Progenitor cell of endocrine pancreas (in vitro differentiated cells): ENCODE measurements around the gene SCARF2. TPM values are rescaled to one million over a fixed set of nuclear protein-coding genes. Genes with fewer than 3 reads are reported as not detected.

Experiments used
- DNase-seq: peaks from one replicate; pipeline ENCODE4 v3.0.0; 2021; ENCODE audit warnings: low spot score; ENCODE audit not compliant: unreplicated experiment
- H3K27ac Mint-ChIP-seq: 2 replicates; pipeline ENCODE4 v1.8.0; 2021; ENCODE audit warnings: mild to moderate bottlenecking, moderate library complexity, mixed read lengths
- H3K27me3 Mint-ChIP-seq: 2 replicates; pipeline ENCODE4 v1.8.0; 2021; ENCODE audit warnings: mixed read lengths
- H3K36me3 Mint-ChIP-seq: 2 replicates; pipeline ENCODE4 v1.8.0; 2022; ENCODE audit warnings: mixed read lengths; ENCODE audit not compliant: insufficient read depth
- H3K4me1 Mint-ChIP-seq: 2 replicates; pipeline ENCODE4 v1.8.0; 2021; ENCODE audit warnings: low read depth, mixed read lengths
- H3K4me3 Mint-ChIP-seq: 2 replicates; pipeline ENCODE4 v1.8.0; 2021; ENCODE audit warnings: low read depth, mild to moderate bottlenecking, moderate library complexity, mixed read lengths
- H3K9me3 Mint-ChIP-seq: 2 replicates; pipeline ENCODE4 v1.8.0; 2021; ENCODE audit warnings: low read depth, mixed read lengths
- total RNA-seq: library from RNA; stranded (reverse); gene quantifications from 2 replicates; pipeline ENCODE4 v1.2.1, GENCODE V29; 2021
- TF ChIP-seq, protein P1 (sequence below): fragments of 200-600 bp; sonication (generic); IDR thresholded peaks from one replicate; pipeline ENCODE4 v1.5.0; 2021; ENCODE audit warnings: antibody characterized with exemption, mild to moderate bottlenecking; ENCODE audit not compliant: unreplicated experiment

The SCARF2 gene
- total RNA-seq, 1 donor from 2014 or later = 14.4 TPM

DNA sequence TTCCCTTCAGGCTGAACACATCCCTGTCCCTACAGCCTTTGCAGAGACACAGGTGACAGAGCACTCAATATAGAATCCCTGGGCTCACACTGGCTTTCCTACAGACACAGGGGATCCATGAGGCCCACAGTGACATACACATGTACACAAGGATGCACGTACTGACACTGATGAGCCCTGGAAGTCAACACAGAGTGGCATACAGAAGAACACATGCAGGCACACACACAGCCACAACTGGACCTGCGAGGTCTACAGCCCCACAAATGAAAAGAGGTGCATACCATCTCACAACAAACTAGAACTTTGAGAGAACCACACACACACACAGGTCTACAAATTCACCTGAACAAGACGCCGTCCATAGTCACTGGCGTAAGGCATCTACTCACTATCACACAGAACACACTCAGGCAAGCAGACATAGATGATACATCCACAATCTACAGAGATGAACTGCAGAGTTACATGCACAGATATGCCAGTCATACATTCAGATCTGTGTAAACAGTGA lies 47.2 kb downstream of the SCARF2 start:
- H3K27me3 Mint-ChIP-seq = no peaks in the 10 kb centered on the region
- H3K36me3 Mint-ChIP-seq = no peaks in the 10 kb centered on the region
- no peak overlapping the region for H3K4me3 Mint-ChIP-seq
- peaks cover 13% of the 10 kb centered on the region for H3K4me1 Mint-ChIP-seq
- H3K9me3 Mint-ChIP-seq = no peaks in the 10 kb centered on the region
- TF ChIP-seq, protein P1, sequence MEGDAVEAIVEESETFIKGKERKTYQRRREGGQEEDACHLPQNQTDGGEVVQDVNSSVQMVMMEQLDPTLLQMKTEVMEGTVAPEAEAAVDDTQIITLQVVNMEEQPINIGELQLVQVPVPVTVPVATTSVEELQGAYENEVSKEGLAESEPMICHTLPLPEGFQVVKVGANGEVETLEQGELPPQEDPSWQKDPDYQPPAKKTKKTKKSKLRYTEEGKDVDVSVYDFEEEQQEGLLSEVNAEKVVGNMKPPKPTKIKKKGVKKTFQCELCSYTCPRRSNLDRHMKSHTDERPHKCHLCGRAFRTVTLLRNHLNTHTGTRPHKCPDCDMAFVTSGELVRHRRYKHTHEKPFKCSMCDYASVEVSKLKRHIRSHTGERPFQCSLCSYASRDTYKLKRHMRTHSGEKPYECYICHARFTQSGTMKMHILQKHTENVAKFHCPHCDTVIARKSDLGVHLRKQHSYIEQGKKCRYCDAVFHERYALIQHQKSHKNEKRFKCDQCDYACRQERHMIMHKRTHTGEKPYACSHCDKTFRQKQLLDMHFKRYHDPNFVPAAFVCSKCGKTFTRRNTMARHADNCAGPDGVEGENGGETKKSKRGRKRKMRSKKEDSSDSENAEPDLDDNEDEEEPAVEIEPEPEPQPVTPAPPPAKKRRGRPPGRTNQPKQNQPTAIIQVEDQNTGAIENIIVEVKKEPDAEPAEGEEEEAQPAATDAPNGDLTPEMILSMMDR = no peak
- DNase-seq = no peak
- no peak overlapping the region for H3K27ac Mint-ChIP-seq

DNA sequence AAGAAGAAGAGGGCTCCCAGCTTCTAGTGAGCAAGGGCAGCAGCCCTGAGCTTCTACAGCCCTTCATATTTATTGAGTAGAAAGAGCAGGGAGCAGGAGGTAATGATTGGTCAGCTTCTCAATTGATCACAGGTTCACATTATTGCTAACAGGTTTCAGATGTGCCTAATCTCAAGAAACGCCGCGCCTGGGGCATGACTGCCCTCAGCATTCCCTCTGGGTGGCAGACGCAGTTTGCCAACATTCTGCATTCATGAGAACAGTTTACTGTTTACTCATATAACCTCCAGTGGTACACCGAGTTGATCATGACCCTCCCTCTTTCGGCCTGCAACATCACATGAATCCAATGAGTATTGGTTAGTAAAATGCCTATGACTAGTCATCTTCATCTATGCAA lies 48.3 kb downstream of the SCARF2 start:
- Mint-ChIP-seq H3K27ac (no peak overlapping the region), H3K4me1 (peaks cover 2% of the 10 kb centered on the region), H3K36me3 (no peaks in the 10 kb centered on the region), H3K27me3 (peaks cover 2% of the 10 kb centered on the region), H3K9me3 (no peaks in the 10 kb centered on the region), H3K4me3 (no peak overlapping the region)
- TF ChIP-seq, protein P1 = no peak
- no peak for DNase-seq

DNA sequence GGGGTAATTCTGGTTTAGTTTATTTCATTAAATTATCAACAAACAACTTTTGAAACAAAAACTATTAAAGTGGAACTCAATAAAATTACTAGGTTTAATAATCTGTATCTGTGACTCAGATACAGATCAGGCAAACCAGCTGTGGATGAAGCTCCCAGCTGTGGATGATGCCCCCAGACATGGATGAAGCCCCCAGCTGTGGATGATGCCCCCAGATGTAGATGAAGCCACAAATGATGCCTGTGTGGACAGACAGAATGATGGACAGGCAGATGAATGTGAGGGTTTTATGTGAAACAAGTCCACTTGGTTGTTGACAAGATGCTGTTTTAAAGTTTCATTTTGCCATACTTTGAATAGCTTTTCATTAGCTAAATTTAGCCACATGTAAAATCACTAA lies 49.4 kb downstream of the SCARF2 start:
- H3K9me3 Mint-ChIP-seq = no peaks in the 10 kb centered on the region
- no peaks in the 10 kb centered on the region for H3K36me3 Mint-ChIP-seq
- H3K4me1 Mint-ChIP-seq = no peaks in the 10 kb centered on the region
- no peak overlapping the region for H3K4me3 Mint-ChIP-seq
- no peak for DNase-seq
- peaks cover 3% of the 10 kb centered on the region for H3K27me3 Mint-ChIP-seq
- TF ChIP-seq, protein P1 = no peak
- no peak overlapping the region for H3K27ac Mint-ChIP-seq

DNA sequence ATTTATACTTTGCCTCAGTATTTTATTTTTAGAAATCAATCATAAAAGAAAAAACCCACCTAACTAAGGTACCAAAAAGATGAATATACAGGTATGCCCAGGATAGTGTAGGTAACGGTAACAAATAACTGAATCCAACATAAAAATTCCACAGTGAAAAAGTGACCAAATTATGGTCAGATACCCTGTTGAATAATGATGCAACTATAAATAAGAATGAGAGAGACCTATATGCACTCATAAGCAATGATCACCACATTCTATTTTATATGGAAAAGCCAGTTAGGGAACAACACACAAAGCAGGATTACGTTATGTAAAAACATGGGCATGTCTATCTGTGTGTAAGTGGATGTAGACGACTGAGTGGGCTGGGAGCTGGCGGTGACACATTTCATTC lies 50.7 kb downstream of the SCARF2 start:
- Mint-ChIP-seq H3K9me3 (no peaks in the 10 kb centered on the region), H3K4me1 (no peaks in the 10 kb centered on the region), H3K27ac (no peak overlapping the region), H3K36me3 (no peaks in the 10 kb centered on the region), H3K27me3 (peaks cover 3% of the 10 kb centered on the region), H3K4me3 (no peak overlapping the region)
- TF ChIP-seq, protein P1 = no peak
- no peak for DNase-seq

DNA sequence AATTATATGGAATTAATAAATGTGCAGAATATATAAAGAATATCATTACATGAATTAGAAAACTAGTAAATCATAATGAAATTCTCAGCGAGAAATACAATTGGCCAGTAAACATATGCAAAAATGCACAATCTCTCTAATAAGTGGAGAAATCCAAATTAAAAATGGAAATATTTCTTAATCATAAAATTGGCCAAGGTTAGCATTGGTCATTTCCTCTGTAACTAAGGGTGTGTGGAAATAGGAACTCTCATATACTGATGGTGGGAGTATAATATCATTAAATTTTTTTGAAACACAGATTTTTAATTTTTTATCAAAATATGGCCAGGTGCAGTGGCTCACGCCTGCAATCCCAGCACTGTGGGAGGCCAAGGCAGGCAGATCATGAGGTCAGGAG lies 51.3 kb downstream of the SCARF2 start:
- Mint-ChIP-seq H3K4me1 (no peaks in the 10 kb centered on the region), H3K27me3 (peaks cover 3% of the 10 kb centered on the region), H3K4me3 (no peak overlapping the region), H3K27ac (no peak overlapping the region), H3K36me3 (no peaks in the 10 kb centered on the region), H3K9me3 (no peaks in the 10 kb centered on the region)
- no peak for DNase-seq
- TF ChIP-seq, protein P1 = no peak
